NB4 (cell line): ENCODE measurements around the gene COL9A3.

Experiments
- DNase-seq: peaks from one replicate; pipeline ENCODE4 v3.0.0; 2010; ENCODE audit warnings: low read depth
- H3K4me3 ChIP-seq: one replicate; pipeline ENCODE4 v1.5.1; 2011; ENCODE audit warnings: mild to moderate bottlenecking, low read depth, low read length, moderate library complexity
- CTCF ChIP-seq: IDR thresholded peaks from one replicate; pipeline ENCODE4 v1.5.1; 2012; ENCODE audit warnings: low read depth, low read length
- MAX ChIP-seq: IDR thresholded peaks from 2 replicates; pipeline ENCODE4 v1.6.1; 2011; ENCODE audit warnings: low read depth, low read length
- MYC ChIP-seq: IDR thresholded peaks from 2 replicates; pipeline ENCODE4 v1.6.1; 2011; ENCODE audit warnings: low read depth, low read length
- POLR2A ChIP-seq: IDR thresholded peaks from 2 replicates; pipeline ENCODE4 v1.6.1; 2011; ENCODE audit warnings: mild to moderate bottlenecking; ENCODE audit not compliant: insufficient read length; ENCODE audit errors: extremely low read depth

The COL9A3 gene

GRCh38 chr20:62835931-62836861 is 19.3 kb downstream of the COL9A3 start:
- DNase-seq = no peak
- H3K4me3 ChIP-seq = no peak overlapping the region
- TF ChIP-seq MAX (no peak), POLR2A (no peak), CTCF (no peak), MYC (no peak)

- H3K4me3 ChIP-seq = no peak overlapping the region
- DNase-seq = no peak
- TF ChIP-seq MYC (no peak), MAX (no peak), CTCF (no peak), POLR2A (no peak)
Observed at GRCh38 chr20:62836967-62837490, 20.2 kb downstream of the COL9A3 start.

GRCh38 chr20:62837790-62838127 is 20.9 kb downstream of the COL9A3 start:
- TF ChIP-seq CTCF (no peak), POLR2A (no peak), MAX (no peak), MYC (no peak)
- H3K4me3 ChIP-seq = no peak overlapping the region
- DNase-seq = no peak

- H3K4me3 ChIP-seq = no peak overlapping the region
- DNase-seq = peak; percentile 78
- no peak for TF ChIP-seq MAX
- no peak for TF ChIP-seq MYC
- TF ChIP-seq POLR2A = no peak
- TF ChIP-seq CTCF = no peak
Observed at GRCh38 chr20:62838128-62838891, 21.5 kb downstream of the COL9A3 start.

GRCh38 chr20:62839261-62839660 is 22.4 kb downstream of the COL9A3 start:
- no peak overlapping the region for H3K4me3 ChIP-seq
- DNase-seq = no peak
- no peak for TF ChIP-seq MYC
- TF ChIP-seq CTCF = no peak
- TF ChIP-seq POLR2A = no peak
- no peak for TF ChIP-seq MAX
